GM12873 (cell line): ENCODE data around the gene SLA2.

Source experiments
- TF ChIP-seq, protein P1 (sequence below): IDR thresholded peaks from 2 replicates; pipeline ENCODE4 v1.5.1; 2012; ENCODE audit warnings: low read depth, mild to moderate bottlenecking, moderate library complexity, low read length, control low read depth; ENCODE audit not compliant: insufficient read depth; ENCODE audit errors: missing control alignments

SLA2 gene

GRCh38 chr20:36644706-36645095, 1.3 kb downstream of the SLA2 start:
- TF ChIP-seq, protein P1, sequence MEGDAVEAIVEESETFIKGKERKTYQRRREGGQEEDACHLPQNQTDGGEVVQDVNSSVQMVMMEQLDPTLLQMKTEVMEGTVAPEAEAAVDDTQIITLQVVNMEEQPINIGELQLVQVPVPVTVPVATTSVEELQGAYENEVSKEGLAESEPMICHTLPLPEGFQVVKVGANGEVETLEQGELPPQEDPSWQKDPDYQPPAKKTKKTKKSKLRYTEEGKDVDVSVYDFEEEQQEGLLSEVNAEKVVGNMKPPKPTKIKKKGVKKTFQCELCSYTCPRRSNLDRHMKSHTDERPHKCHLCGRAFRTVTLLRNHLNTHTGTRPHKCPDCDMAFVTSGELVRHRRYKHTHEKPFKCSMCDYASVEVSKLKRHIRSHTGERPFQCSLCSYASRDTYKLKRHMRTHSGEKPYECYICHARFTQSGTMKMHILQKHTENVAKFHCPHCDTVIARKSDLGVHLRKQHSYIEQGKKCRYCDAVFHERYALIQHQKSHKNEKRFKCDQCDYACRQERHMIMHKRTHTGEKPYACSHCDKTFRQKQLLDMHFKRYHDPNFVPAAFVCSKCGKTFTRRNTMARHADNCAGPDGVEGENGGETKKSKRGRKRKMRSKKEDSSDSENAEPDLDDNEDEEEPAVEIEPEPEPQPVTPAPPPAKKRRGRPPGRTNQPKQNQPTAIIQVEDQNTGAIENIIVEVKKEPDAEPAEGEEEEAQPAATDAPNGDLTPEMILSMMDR: no peak

GRCh38 chr20:36644032-36644705, 1.8 kb downstream of the SLA2 start:
- TF ChIP-seq, protein P1: no peak

DNA sequence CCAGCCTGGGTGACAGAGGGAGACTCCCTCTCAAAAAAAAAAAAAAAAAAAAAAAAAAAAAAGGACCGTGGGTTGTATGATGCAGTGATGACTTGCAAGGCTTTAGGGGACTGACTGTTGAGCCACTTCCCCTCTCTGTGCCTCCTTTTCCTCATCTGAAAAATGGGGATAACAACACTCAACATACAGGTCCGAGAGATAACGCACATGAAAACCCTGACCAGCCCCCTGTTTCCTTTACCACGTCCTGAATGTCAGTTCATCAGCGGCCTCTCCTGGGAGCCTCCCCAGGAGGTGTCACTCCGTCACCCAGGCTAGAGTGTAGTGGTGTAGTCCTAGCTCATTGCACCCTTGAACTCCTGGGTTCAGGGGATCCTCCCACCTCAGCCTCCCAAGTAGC, 3.9 kb downstream of the SLA2 start:
- TF ChIP-seq, protein P1: no peak

DNA sequence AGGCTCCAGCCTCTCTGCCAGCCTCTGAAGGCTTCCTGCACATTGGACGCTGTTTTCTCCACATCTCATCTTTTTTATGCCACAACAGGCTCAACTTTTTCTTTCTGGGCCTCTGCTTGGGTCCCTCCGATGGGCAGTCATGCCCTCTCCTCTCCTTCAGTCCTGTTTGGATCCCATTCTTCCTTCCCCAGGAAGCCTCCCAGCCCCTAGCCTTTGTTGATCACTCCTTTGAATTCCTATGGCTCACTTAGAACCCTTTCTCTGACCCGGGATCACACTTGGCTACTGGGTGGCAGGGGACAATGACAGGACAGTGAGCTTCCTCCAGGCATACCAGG, 4.5 kb downstream of the SLA2 start:
- TF ChIP-seq, protein P1: no peak

GRCh38 chr20:36634342-36634741, 11.7 kb downstream of the SLA2 start:
- TF ChIP-seq, protein P1: no peak

GRCh38 chr20:36633285-36633772, 12.7 kb downstream of the SLA2 start:
- TF ChIP-seq, protein P1: no peak

- TF ChIP-seq, protein P1: no peak
Observed at GRCh38 chr20:36632487-36633284, 13.3 kb downstream of the SLA2 start.
